MM.1S (cell line): ENCODE measurements around the gene ZNF827.

ENCODE experiments used
- CTCF ChIP-seq: fragments of 300-600 bp; sonication (generic); IDR thresholded peaks from 2 replicates; pipeline ENCODE4 v1.5.1; 2016; ENCODE audit warnings: antibody characterized with exemption, low read length, mixed read lengths
- EZH2 ChIP-seq: fragments of 300-600 bp; sonication (generic); optimal IDR thresholded peaks from 2 replicates; pipeline ENCODE3; 2017; ENCODE audit warnings: low read depth, mild to moderate bottlenecking, antibody characterized with exemption, low read length, mixed read lengths
- EZH2phosphoT487 ChIP-seq: fragments of 300-600 bp; sonication (generic); IDR thresholded peaks from 2 replicates; pipeline ENCODE4 v1.6.1; 2018; ENCODE audit warnings: antibody characterized with exemption, low read length

GRCh38 chr4:145882604-145883003 is 56.0 kb downstream of the ZNF827 start:
- no peak for TF ChIP-seq CTCF
- no peak for TF ChIP-seq EZH2
- TF ChIP-seq EZH2phosphoT487: no peak
